T-helper 1 cell treated with Interleukin-12 subunit alpha and Interleukin-12 subunit beta and Interleukin-4 antibody, amounts not matched to agents 30 μg/mL and 1 μg/mL, for 36 hours (primary cell): ENCODE measurements around the gene MCC.

Experiments used
- H3K27ac Mint-ChIP-seq: one replicate; pipeline ENCODE4 v1.8.0; 2021; ENCODE audit warnings: mild to moderate bottlenecking, mixed read lengths
- H3K27me3 Mint-ChIP-seq: one replicate; pipeline ENCODE4 v1.8.0; 2021; ENCODE audit warnings: low read depth, mixed read lengths
- H3K36me3 Mint-ChIP-seq: one replicate; pipeline ENCODE4 v1.8.0; 2021; ENCODE audit warnings: low read depth, mixed read lengths
- H3K4me1 Mint-ChIP-seq: one replicate; pipeline ENCODE4 v1.8.0; 2021; ENCODE audit warnings: low read depth, mixed read lengths
- H3K4me3 Mint-ChIP-seq: one replicate; pipeline ENCODE4 v1.8.0; 2021; ENCODE audit warnings: mild to moderate bottlenecking, moderate library complexity, mixed read lengths
- H3K9me3 Mint-ChIP-seq: one replicate; pipeline ENCODE4 v1.8.0; 2021; ENCODE audit warnings: mixed read lengths

The MCC gene

DNA sequence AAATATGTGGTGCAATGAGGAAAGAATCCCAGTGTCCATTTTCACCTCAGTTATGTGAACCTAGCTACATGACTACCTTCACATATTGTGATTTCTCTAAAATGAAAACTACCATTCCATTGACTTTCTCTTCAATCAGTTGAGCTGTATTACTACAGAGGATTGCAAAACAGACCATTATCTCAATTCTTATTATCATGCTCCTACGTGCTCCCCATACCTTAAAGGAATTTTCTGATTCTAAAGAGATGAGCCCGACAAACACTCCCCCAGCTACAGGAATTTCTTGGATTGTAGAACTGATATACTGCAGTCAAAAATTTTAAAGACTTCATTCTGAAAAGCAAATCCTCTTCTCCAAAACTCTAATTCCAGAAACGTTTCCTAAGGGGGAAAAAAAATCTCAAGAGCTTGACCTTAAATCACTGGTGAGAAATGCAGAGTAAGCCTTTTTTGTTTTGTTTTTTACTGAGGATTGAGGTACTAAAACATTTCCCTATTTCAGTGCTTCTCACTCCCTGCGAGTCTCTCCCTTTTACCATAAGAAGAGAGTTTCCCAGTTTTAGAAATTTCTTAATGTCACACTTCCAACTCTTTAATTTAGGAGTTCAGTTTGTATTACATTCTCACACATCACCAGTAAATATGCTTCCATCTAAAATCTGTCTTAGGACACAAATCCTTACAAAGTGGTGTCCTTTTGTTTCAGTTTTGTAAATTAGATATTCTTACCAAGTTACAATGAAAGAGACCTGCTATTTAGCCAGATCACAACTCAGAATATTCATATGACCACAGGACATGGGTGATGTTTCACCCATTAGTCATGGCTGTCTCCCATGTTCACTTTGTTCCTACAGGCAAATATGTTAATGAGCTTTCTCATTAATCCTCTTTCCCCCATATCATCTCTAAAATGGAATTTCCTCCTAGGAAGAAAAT is 257.3 kb downstream of the MCC start:
- H3K4me3 Mint-ChIP-seq: no peak overlapping the region
- no peaks in the 10 kb centered on the region for H3K4me1 Mint-ChIP-seq
- peaks cover 39% of the 10 kb centered on the region for H3K27me3 Mint-ChIP-seq
- H3K9me3 Mint-ChIP-seq: no peaks in the 10 kb centered on the region
- H3K27ac Mint-ChIP-seq: no peak overlapping the region
- H3K36me3 Mint-ChIP-seq: no peaks in the 10 kb centered on the region

DNA sequence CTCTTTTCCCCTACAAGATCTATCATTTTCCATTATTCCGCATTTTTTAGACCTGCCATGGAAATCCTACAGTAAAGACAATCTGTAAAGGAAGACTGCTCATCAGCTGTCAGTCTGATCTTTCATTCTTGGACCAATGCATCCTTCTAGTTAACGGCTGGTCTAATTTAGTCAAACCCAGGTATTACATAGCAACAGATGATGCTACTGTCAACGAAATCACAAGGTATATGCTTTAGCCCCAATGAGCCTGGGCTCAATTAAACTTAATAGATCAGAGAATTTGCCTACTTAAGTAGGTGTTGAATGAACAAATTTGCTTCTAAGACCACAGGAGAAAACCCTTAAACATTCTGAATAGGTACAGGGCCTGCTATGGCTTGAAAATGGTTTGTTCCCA is 260.5 kb downstream of the MCC start:
- Mint-ChIP-seq H3K36me3 (no peaks in the 10 kb centered on the region), H3K4me1 (no peaks in the 10 kb centered on the region), H3K4me3 (no peak overlapping the region), H3K27me3 (peaks cover 19% of the 10 kb centered on the region), H3K27ac (no peak overlapping the region), H3K9me3 (no peaks in the 10 kb centered on the region)

- Mint-ChIP-seq H3K9me3 (no peaks in the 10 kb centered on the region), H3K36me3 (no peaks in the 10 kb centered on the region), H3K27ac (no peak overlapping the region), H3K27me3 (peaks cover 15% of the 10 kb centered on the region), H3K4me3 (no peak overlapping the region), H3K4me1 (no peaks in the 10 kb centered on the region)
These were observed 262.0 kb downstream of the MCC start for GRCh38 chr5:113226116-113226736.

DNA sequence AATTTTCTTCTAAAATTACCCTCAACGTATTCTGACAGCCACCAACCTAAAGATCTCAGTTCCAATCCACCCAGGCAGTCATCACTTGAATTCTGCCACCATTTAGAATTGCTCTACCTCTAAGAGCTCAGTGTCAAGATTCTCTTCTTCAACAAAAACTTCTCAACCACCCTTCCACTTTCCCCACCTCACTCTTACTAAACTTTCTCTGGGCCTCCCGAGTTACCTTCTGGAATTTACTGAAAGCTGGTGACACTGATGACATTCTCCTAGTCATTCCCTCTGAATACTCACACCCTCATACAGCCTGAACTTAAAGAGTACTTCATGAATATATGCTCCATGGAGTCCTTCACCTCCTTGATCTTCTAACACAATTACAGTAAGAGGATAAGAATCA is 263.0 kb downstream of the MCC start:
- H3K36me3 Mint-ChIP-seq: no peaks in the 10 kb centered on the region
- peaks cover 8% of the 10 kb centered on the region for H3K27me3 Mint-ChIP-seq
- no peaks in the 10 kb centered on the region for H3K9me3 Mint-ChIP-seq
- no peak overlapping the region for H3K4me3 Mint-ChIP-seq
- no peaks in the 10 kb centered on the region for H3K4me1 Mint-ChIP-seq
- H3K27ac Mint-ChIP-seq: no peak overlapping the region

DNA sequence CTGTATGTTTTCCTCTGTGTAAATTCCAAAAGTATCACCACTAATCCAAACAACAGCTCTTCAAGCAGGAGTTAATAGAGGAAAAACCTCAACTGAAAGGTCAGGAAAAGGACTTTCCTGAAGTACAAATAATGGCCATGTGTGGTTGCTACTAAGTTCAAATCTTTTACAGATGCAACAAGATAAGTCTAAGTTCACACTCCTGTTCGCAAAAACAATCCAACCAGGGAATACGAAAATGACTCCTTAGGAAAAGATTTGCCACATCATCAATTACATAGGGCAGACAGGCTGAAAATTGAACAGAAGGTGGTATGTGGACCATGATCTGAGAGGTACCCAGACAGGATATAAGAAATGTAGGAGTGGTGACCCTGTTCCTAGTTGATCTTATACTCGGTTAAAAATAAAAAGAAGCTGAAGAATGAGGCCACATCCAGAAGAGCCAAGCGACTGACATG is 263.6 kb downstream of the MCC start:
- peaks cover 8% of the 10 kb centered on the region for H3K27me3 Mint-ChIP-seq
- H3K4me1 Mint-ChIP-seq: no peaks in the 10 kb centered on the region
- no peaks in the 10 kb centered on the region for H3K9me3 Mint-ChIP-seq
- no peak overlapping the region for H3K4me3 Mint-ChIP-seq
- no peaks in the 10 kb centered on the region for H3K36me3 Mint-ChIP-seq
- H3K27ac Mint-ChIP-seq: no peak overlapping the region

GRCh38 chr5:113223831-113224604 is 264.2 kb downstream of the MCC start:
- Mint-ChIP-seq H3K4me3 (no peak overlapping the region), H3K27ac (no peak overlapping the region)

GRCh38 chr5:113223315-113223714 is 264.9 kb downstream of the MCC start:
- Mint-ChIP-seq H3K27me3 (peaks cover under 1% of the 10 kb centered on the region), H3K27ac (no peak overlapping the region), H3K36me3 (no peaks in the 10 kb centered on the region), H3K4me3 (no peak overlapping the region), H3K4me1 (no peaks in the 10 kb centered on the region), H3K9me3 (no peaks in the 10 kb centered on the region)

More at GRCh38 chr5:113223831-113224604, 264.2 kb downstream of the MCC start:
- H3K4me1 Mint-ChIP-seq: no peaks in the 10 kb centered on the region
- H3K27me3 Mint-ChIP-seq: peaks cover 7% of the 10 kb centered on the region
- H3K9me3 Mint-ChIP-seq: no peaks in the 10 kb centered on the region
- H3K36me3 Mint-ChIP-seq: no peaks in the 10 kb centered on the region

GRCh38 chr5:113221294-113222176 is 266.7 kb downstream of the MCC start:
- no peak overlapping the region for H3K4me3 Mint-ChIP-seq
- H3K27ac Mint-ChIP-seq: no peak overlapping the region
- H3K9me3 Mint-ChIP-seq: no peaks in the 10 kb centered on the region
- no peaks in the 10 kb centered on the region for H3K36me3 Mint-ChIP-seq
- H3K27me3 Mint-ChIP-seq: peaks cover 4% of the 10 kb centered on the region
- H3K4me1 Mint-ChIP-seq: no peaks in the 10 kb centered on the region

DNA sequence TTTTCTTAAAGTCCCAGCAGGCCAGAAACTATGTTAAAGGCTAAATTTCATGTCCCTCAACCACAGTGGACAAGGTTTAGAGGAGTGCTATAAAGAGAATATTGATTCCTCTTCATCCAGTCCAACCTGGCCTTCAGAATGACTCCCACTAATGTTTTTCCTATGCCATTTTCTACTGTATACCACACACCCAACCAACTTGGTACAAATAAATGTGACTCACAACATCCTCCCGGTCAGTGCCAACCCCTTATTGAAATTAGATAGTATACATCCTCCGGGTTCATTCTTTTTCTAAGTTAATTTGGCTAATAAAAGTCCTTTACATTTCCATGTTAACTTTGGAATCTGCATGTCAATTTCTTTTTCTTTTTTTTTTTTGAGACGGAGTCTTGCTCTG is 268.6 kb downstream of the MCC start:
- Mint-ChIP-seq H3K4me1 (no peaks in the 10 kb centered on the region), H3K27ac (no peak overlapping the region), H3K9me3 (no peaks in the 10 kb centered on the region), H3K4me3 (no peak overlapping the region), H3K27me3 (peaks cover 4% of the 10 kb centered on the region), H3K36me3 (no peaks in the 10 kb centered on the region)

- no peaks in the 10 kb centered on the region for H3K4me1 Mint-ChIP-seq
- no peaks in the 10 kb centered on the region for H3K9me3 Mint-ChIP-seq
- no peak overlapping the region for H3K27ac Mint-ChIP-seq
- no peaks in the 10 kb centered on the region for H3K36me3 Mint-ChIP-seq
- H3K4me3 Mint-ChIP-seq: no peak overlapping the region
- peaks cover 4% of the 10 kb centered on the region for H3K27me3 Mint-ChIP-seq
These were observed 269.2 kb downstream of the MCC start for GRCh38 chr5:113218906-113219517.

DNA sequence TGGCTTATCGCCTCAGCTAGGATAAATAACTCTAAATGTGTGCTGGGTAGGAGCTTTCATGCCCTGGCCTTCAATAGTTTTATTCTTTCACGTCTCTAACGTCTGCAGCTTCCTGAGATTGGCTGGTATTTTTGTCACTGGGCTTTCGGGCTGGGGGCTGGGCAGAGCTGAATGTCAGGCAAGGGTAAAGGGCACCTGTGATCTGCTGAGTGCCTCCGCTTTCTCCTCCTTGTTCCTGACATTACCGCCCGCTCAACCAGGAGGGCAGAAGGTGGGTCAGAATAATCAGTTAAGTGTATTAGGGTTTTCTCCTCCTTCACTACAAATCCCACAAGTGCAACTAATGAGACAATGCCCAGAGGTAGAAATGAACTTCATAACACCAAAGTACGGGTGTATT is 270.1 kb downstream of the MCC start:
- no peak overlapping the region for H3K4me3 Mint-ChIP-seq
- H3K36me3 Mint-ChIP-seq: no peaks in the 10 kb centered on the region
- no peaks in the 10 kb centered on the region for H3K4me1 Mint-ChIP-seq
- H3K27ac Mint-ChIP-seq: no peak overlapping the region
- no peaks in the 10 kb centered on the region for H3K9me3 Mint-ChIP-seq
- H3K27me3 Mint-ChIP-seq: peaks cover 4% of the 10 kb centered on the region

DNA sequence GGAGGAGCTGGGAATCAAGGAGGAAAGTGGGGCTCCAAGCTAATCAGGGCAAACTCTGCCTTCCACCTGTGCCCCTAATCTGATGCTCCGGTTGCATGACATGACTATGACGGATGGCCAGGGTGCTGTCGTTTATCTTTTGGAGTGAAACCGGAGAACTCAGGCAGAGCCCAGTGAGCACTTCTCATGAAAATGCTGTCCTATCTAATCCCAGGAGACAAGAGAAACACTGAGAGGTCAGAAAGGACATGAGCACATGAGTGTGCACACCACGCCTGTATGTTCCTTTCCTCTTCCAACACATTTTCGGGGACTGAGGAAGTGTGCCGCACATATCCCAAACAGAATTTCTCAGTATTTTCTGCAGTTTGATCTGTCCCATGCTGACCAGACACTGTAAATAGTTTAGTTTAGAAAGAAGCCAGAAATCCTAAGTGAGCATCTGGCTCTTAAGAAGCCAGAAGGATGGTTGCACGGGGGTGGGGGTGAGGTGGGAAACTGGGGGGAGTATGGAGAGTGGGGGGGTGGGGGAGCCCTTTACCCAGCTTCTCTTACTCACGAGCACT is 270.6 kb downstream of the MCC start:
- Mint-ChIP-seq H3K27ac (no peak overlapping the region), H3K4me3 (no peak overlapping the region), H3K4me1 (no peaks in the 10 kb centered on the region), H3K27me3 (peaks cover 4% of the 10 kb centered on the region), H3K9me3 (no peaks in the 10 kb centered on the region), H3K36me3 (no peaks in the 10 kb centered on the region)

- no peaks in the 10 kb centered on the region for H3K9me3 Mint-ChIP-seq
- H3K4me3 Mint-ChIP-seq: no peak overlapping the region
- peaks cover 4% of the 10 kb centered on the region for H3K27me3 Mint-ChIP-seq
These were observed 271.7 kb downstream of the MCC start for GRCh38 chr5:113216545-113216944.

More at GRCh38 chr5:113216545-113216944, 271.7 kb downstream of the MCC start:
- Mint-ChIP-seq H3K36me3 (no peaks in the 10 kb centered on the region), H3K27ac (no peak overlapping the region), H3K4me1 (no peaks in the 10 kb centered on the region)
